Stimulated activated CD8-positive, alpha-beta memory T cell treated with anti-CD3 and anti-CD28 coated beads, Interleukin-15, amount 100 ng/mL, for 48 hours (primary cell): Measurements from ENCODE around the gene TNRC6B.

ENCODE experiments used
- DNase-seq, 2 donors: peaks; one replicate each; pipeline ENCODE4 v3.0.0-alpha.2; 2020; ENCODE audit warnings: low read depth in 2 of 2

TNRC6B gene

GRCh38 chr22:40240686-40241085, 63.0 kb downstream of the TNRC6B start:
- DNase-seq, result no peak

DNA sequence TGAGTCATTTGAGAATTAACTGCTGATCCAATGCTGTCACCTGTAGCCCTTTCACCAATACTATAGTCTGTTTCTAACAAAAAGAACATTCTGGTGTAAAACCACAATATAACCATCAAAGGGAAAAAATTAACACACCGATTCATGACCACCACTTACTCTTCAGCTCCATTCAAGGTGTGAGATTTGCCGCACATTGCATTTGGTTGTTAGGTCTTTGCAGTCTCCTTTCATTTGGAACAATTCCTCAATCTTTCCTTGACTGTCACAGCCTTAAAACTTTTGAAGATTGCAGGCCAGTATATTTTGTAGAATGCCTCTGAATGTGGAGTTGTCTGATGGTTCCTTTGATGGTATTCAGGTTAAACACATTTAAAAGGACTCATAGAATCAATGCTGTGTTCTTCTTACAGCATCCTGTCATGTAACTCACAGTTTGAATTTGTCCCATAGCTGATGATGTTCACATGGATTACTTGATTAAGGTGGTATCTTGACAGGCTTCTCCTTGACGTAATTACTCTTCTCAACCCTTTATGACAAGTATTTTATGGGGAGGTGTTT, 63.6 kb downstream of the TNRC6B start:
- no peak for DNase-seq

GRCh38 chr22:40243891-40244290, 66.2 kb downstream of the TNRC6B start:
- no peak for DNase-seq

DNA sequence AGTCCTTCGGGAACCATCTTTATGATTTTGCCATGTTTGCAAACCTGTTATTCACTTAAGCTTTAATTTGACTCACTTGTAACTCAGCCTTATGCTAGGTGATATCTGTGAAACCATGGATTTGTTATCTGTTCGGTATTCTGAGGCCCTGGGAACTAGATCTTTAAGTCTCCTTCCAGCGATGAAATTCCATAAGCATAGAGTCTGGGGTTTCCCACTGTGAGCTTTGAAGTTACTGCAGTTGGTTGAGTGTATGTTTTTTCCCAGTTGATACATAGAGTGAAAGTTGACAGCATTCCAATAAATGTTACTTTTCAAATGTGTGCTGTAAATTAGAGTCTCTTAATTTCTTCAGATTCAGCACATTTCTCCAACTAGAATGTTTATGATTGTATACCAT, 66.9 kb downstream of the TNRC6B start:
- no peak for DNase-seq

GRCh38 chr22:40247976-40248375, 70.3 kb downstream of the TNRC6B start:
- DNase-seq, result peak; percentile 43 to 68

DNA sequence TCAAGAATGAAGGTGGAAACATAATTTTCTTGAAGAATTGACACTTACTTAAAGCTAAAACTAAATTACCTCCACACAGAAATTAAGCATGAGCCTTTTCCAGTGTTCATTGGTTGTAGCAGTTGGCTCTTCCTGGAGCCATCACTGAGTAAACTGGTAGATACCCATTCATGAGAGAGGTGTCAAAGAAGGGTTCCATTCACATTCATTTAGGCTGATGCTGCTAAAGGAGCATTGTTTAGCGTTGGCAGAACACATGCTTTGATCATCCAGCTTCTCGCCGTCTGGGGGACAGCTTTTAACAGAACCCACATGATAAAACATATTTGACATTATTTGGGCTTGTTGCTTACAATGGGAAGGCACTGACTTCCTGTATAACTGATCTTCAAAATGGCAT, 71.6 kb downstream of the TNRC6B start:
- DNase-seq, result no peak

- no peak for DNase-seq
Measured at GRCh38 chr22:40250608-40251007, 72.9 kb downstream of the TNRC6B start.

DNA sequence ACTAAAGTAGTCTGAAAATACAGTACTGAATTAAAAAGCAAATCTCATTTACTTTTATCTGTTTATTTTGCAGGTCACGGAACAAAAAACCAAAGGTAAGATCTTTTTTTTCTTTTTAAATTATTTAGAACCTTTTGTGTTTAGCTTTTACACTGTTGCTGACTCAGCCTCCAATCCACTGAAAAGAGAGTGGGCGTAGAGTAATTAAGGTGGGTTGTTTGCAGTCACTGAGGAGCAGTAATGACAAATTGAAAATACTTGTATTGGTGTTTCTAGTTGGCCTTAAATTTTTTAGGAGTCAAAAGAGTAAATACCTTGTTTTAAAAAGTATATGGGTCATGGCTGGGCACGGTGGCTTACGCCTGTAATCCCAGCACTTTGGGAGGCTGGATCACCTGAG, 73.4 kb downstream of the TNRC6B start:
- DNase-seq, result no peak

- no peak for DNase-seq
Measured at GRCh38 chr22:40252146-40252545, 74.4 kb downstream of the TNRC6B start.

GRCh38 chr22:40256516-40256915, 78.8 kb downstream of the TNRC6B start:
- no peak for DNase-seq

DNA sequence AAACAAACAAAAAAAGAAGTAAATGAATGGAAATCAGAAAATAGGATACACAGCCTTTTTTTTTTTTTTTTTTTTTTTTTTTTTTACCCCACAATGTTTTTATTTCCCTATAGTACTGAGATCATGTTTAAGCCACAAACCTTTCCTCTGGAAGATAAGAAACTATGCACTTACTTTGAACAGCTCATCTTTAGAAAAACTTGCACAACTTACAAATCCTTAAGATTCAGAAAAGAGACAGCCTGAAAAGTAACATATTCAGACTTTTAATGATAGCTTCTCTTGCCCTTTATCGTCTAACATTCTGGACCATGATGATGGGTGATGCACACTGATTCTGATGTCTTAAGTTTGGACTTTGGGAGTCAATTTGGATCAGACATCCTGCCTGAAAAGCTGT, 80.3 kb downstream of the TNRC6B start:
- no peak for DNase-seq

- no peak for DNase-seq
Measured at GRCh38 chr22:40258501-40258915, 80.8 kb downstream of the TNRC6B start.

GRCh38 chr22:40261783-40262182, 84.1 kb downstream of the TNRC6B start:
- DNase-seq, result no peak

DNA sequence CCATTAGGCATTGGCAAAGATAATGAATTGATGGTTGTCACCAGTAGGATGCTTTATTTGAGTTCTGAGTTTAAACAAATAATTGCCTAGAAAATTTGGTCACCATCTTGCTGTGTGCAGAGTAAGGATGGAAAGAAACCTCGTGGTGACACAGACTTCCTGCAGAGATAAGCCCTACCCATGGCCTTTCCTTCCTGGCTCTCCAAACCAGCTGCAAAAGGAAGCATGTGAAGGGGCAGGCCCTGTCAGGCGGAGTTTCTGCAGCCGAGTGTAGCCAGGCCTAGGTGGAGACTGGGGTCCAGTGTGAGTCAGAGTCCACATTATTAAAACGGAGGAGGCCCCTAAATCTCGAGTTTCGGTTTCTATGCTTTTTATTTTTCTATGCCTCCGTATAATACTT, 85.5 kb downstream of the TNRC6B start:
- no peak for DNase-seq

GRCh38 chr22:40265783-40266182, 88.1 kb downstream of the TNRC6B start:
- DNase-seq, result no peak

GRCh38 chr22:40270031-40270430, 92.3 kb downstream of the TNRC6B start:
- no peak for DNase-seq

DNA sequence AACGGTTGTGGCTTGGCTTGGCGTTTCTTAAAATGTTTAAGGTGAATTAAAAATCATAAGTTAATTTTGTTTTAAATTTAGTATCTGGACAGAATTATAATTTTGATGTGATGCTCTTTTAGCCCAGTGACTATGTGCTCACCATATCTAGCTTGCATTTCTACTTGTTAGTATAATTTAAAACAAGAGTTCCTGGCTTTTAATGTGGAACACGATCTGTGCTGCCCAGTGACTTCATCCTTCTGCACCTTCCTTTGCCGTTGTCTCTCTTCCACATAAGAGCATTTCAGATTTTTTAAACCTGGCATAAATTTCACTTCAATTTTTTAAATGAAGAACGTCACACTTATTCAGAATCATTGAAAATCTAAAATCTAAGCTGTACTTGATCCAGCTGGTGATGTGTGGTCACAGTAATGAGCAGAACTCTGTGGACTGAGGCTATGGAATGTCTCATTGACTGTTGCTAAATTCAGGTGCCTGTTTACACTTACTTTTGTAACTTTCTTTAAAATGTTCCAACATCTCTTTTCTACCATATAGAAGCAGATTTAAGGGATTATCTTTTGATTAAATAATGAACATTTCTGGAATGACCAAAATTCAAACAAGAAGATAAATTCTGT, 93.1 kb downstream of the TNRC6B start:
- no peak for DNase-seq

- DNase-seq, result no peak
Measured at GRCh38 chr22:40271440-40271839, 93.7 kb downstream of the TNRC6B start.

DNA sequence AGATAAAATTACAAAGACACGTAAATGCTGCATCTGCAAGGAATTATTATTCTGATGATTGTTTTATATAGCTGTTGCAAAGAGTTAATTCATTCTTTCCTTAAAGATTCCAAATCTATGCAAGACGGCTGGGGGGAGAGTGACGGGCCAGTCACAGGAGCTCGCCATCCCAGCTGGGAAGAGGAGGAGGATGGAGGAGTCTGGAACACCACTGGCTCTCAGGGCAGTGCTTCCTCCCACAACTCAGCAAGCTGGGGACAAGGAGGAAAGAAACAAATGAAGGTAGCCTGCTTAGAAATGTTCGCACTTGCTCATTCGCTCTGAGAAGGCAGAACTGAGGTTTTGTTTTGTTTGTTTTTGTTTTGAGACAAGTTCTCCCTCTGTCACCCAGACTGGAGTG, 95.6 kb downstream of the TNRC6B start:
- no peak for DNase-seq

DNA sequence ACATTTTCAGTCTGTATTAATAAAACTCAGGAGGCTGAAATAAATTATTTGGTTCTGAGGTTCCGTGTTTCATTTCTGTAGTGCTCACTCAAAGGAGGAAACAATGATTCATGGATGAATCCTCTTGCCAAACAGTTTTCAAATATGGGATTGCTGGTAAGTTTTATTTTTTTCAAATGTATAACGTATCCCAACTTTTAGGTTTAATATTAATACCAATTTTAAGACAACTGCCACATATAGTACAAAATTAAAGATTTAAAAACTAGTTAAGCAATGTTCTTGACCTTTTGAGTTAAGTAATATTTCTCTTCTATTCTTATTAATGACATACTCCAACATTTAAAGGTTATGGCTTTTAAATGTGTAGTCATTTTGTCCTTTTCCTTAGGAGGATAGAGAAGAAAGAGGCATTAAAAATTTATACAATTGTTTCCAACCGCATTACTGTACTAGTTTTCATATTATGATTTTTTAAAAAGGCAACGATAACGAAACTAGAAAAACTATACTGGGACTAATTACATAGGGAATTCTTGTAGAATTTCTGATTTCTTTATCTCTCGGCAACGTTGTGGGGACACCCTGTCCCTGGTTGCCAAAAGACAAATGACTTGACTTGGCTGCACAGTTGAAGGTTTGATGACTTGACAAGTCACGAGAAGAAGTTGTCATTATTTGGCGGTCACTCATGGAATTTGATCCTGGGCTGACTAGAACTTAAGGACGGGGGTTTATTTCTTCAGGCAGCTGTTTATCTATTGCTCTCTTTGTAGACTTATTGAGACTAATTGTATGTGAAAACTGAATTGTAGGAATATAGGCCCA, 99.5 kb downstream of the TNRC6B start:
- no peak for DNase-seq

GRCh38 chr22:40279017-40279416, 101.3 kb downstream of the TNRC6B start:
- DNase-seq, result no peak

- DNase-seq, result no peak
Measured at GRCh38 chr22:40281717-40282116, 104.0 kb downstream of the TNRC6B start.

DNA sequence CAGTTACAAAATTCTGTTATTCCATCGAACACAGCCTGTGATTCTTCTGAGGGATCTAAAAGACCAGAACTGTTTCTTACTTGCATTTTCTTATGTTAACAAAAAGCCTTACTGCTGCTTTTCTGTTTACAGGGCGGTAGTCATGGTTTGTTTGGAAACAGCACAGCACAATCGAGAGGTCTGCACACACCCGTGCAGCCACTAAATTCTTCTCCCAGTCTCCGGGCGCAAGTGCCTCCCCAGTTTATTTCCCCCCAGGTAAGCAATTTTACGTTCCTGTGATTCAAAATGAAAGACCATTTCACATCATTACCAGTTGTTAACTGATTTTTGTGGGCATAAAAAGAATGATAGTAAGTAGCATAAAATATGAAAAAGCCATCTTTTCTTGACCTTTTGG, 107.8 kb downstream of the TNRC6B start:
- DNase-seq, result no peak
